ENCODE results near the gene ACSL6. TPM values are rescaled to one million over a fixed set of nuclear protein-coding genes. Genes with fewer than 3 reads are reported as not detected.

The ACSL6 gene
- total and polyA plus RNA-seq, 10 of the 15 experiments (the other 5 are each of a cell fraction or from before 2014, with no cell fraction given), result 0.06 to 0.53 TPM; not detected in 8

- Histone ChIP-seq H3K4me2 (ENCODE audit: control insufficient read depth, insufficient read depth) (no peak overlapping the region), H3K79me2 (ENCODE audit: control insufficient read depth, insufficient read depth, low read length) (no peaks in the 10 kb centered on the region), H2AFZ (ENCODE audit: control insufficient read depth, low read depth, low read length) (no peak overlapping the region), H3K27me3 (replicated peaks in 1 of 2; ENCODE audit: control insufficient read depth in 2 of 2, insufficient read depth in 2 of 2, low read length in 1 of 2) (peaks cover 0 to 5% of the 10 kb centered on the region in 2 experiments; a peak in 2 of 4 replicates), H3K9ac (ENCODE audit: control insufficient read depth, insufficient read depth, low read length) (no peak overlapping the region), H3K36me3 (ENCODE audit: control insufficient read depth in 2 of 2, insufficient read depth in 2 of 2, low read length in 1 of 2) (no peaks in the 10 kb centered on the region), H3K4me1 (ENCODE audit: control insufficient read depth, insufficient read depth, low read length) (peaks cover 9% of the 10 kb centered on the region), H4K20me1 (ENCODE audit: control insufficient read depth, insufficient read depth) (no peaks in the 10 kb centered on the region), H3K9me3 (replicated peaks; ENCODE audit: control insufficient read depth, insufficient read depth, low read length) (no peaks in the 10 kb centered on the region), H3K4me3 (no peak overlapping the region), H3K27ac (ENCODE audit: control insufficient read depth, insufficient read depth) (no peak overlapping the region)
- ChIA-PET SMC1A (ENCODE audit: uncharacterized antibody, unreplicated experiment) (interaction anchor here (1.1 kb wide), 1 partner anchor 12 kb away, joined by 4 read pairs; no protein-coding TSS in a partner anchor), RAD21 (ENCODE audit: unreplicated experiment) (no interaction called here), POLR2A (no interaction called here), CTCF (interaction anchor here (1.5 kb wide), 1 partner anchor 153 kb away, joined by 3 read pairs; no protein-coding TSS in a partner anchor)
- ATAC-seq, result peak; percentile 58; the same call in 2 of the 3 replicates
- no peak for FAIRE-seq
- in situ Hi-C loops (cut with MboI) (no loop called here), intact Hi-C loops (cut with micrococcal nuclease; ENCODE audit: unreplicated experiment) (no loop called here)
- TF ChIP-seq ZBTB40 (IDR thresholded peaks at IDR 0.05; ENCODE audit: borderline replicate concordance), result no peak
- TF ChIP-seq BCL3 (IDR thresholded peaks at IDR 0.05; ENCODE audit: borderline replicate concordance, insufficient read depth, low read depth, low read length, poor library complexity, severe bottlenecking), result no peak
- TF ChIP-seq CHD4 (IDR thresholded peaks at IDR 0.05), result no peak
- TF ChIP-seq PAX5 (IDR thresholded peaks at IDR 0.05; ENCODE audit: borderline replicate concordance, low read depth, low read length), result peak; percentile 45; the same call in 1 of the 2 replicates
- no peak for TF ChIP-seq KDM1A (IDR thresholded peaks at IDR 0.05; ENCODE audit: borderline replicate concordance)
- 0 out of 2 replicates have a peak, but pooled peaks have one; percentile 10 for TF ChIP-seq RUNX3 (IDR thresholded peaks at IDR 0.05; ENCODE audit: low read length)
- TF ChIP-seq RELA (IDR thresholded peaks at IDR 0.05; ENCODE audit: borderline replicate concordance, partially characterized antibody), result no peak
- 27% methylated on average over 2 of the region's 2 CpGs for WGBS (ENCODE audit: insufficient coverage, insufficient replicate concordance, low lambda C conversion rate, missing lambda C conversion rate)
- DNase-seq (ENCODE audit: low read depth, low spot score), result no peak
- BruUV-seq (replicated peaks), result no TSS peak
Measured at GRCh38 chr5:132027027-132027426, 15.6 kb upstream of the ACSL6 start.
